ENCODE measurements around the gene SERINC5. TPM values are rescaled to one million over a fixed set of nuclear protein-coding genes. Genes with fewer than 3 reads are reported as not detected.

The SERINC5 gene
- total and polyA plus RNA-seq, 2 donors (not counting 3 experiments of a cell fraction or from before 2014, with no cell fraction given) = 3.2 to 10.1 TPM

- ChIA-PET POLR2A (no interaction called here), CTCF (interaction anchor here (2.7 to 4.5 kb wide), 3 partner anchors 203 to 1060 kb away, joined by 11 to 115 read pairs (median 56); no protein-coding TSS in a partner anchor)
- Histone ChIP-seq H3K9me1 (replicated peaks; ENCODE audit: control insufficient read depth, extremely low read depth, insufficient read depth, low read length) (no peaks in the 10 kb centered on the region), H3K4me1 (ENCODE audit: control insufficient read depth, extremely low read depth, insufficient read depth, low read length) (no peaks in the 10 kb centered on the region), H3K27ac (ENCODE audit: insufficient read depth, low read depth, low read length) (no peak overlapping the region), H3K36me3 (ENCODE audit: control insufficient read depth in 2 of 2, extremely low read depth in 1 of 2, insufficient read depth in 2 of 2, low read length in 2 of 2) (no peaks in the 10 kb centered on the region), H3K27me3 (ENCODE audit: control insufficient read depth in 2 of 2, insufficient read depth in 2 of 2, low read length in 2 of 2) (no peaks in the 10 kb centered on the region), H3K9me3 (replicated peaks; ENCODE audit: control insufficient read depth, insufficient read depth, low read length) (no peaks in the 10 kb centered on the region), H3K9ac (replicated peaks; ENCODE audit: extremely low read depth, insufficient read depth, low read length) (no peak overlapping the region), H3K4me3 (replicated peaks in 1 of 3; ENCODE audit: insufficient read depth in 1 of 3, low read depth in 1 of 3, low read length in 3 of 3) (no peak overlapping the region), H3K4me2 (ENCODE audit: insufficient read depth, low read length) (no peak overlapping the region), H3K79me2 (ENCODE audit: control insufficient read depth, insufficient read depth, low read length) (no peaks in the 10 kb centered on the region), H2AFZ (ENCODE audit: low read depth, low read length) (peak overlapping the region; percentile 48), H4K20me1 (replicated peaks; ENCODE audit: control insufficient read depth, extremely low read depth, insufficient read depth, low read length) (no peaks in the 10 kb centered on the region)
- FAIRE-seq = no peak
- no peak for DNase-seq (ENCODE audit: low read depth, low spot score)
- intact Hi-C loops (cut with micrococcal nuclease) (loop anchor here (2.0 to 5.0 kb wide), 5 partner anchors 90 to 1057 kb away; partner anchors contain the start of gene MTX3), dilution Hi-C loops (cut with MboI; ENCODE audit: extremely low pct_ligation_motif_present, low sequenced_read_pairs) (no loop called here)
- no peak for TF ChIP-seq CTCF (IDR thresholded peaks at IDR 0.05; ENCODE audit: extremely low read depth in 1 of 2, insufficient read depth in 1 of 2, low read depth in 1 of 2, low read length in 2 of 2)
- no peak for TF ChIP-seq FOS (IDR thresholded peaks at IDR 0.05; ENCODE audit: borderline replicate concordance, insufficient read depth, low read length)
- no peak for TF ChIP-seq GATA2 (IDR thresholded peaks at IDR 0.05; ENCODE audit: insufficient read depth, insufficient read length, low read depth, low read length)
- no peak for TF ChIP-seq POLR2A (IDR thresholded peaks at IDR 0.05; ENCODE audit: low read depth, low read length)
- TF ChIP-seq POLR2AphosphoS5 (IDR thresholded peaks at IDR 0.05; ENCODE audit: insufficient read depth, low read depth, low read length) = no peak
- no peak for TF ChIP-seq EZH2 (IDR thresholded peaks at IDR 0.05; ENCODE audit: borderline replicate concordance, low read depth, low read length, severe bottlenecking)
- TF ChIP-seq MYC (IDR thresholded peaks at IDR 0.05; ENCODE audit: low read depth, low read length) = no peak
- no peak for TF ChIP-seq MAX (IDR thresholded peaks at IDR 0.05; ENCODE audit: insufficient read depth, insufficient read length)
- TF ChIP-seq JUN (IDR thresholded peaks at IDR 0.05; ENCODE audit: borderline replicate concordance, insufficient read depth, insufficient read length, low read depth) = no peak
- BruUV-seq (replicated peaks) = no TSS peak
Observed at GRCh38 chr5:80082281-80082680, 173.6 kb downstream of the SERINC5 start.

Data from endothelial cell of umbilical vein (primary cell).